Omental fat pad (tissue), 4 donors: ENCODE data around the gene LIMA1. TPM values are rescaled to one million over a fixed set of nuclear protein-coding genes. Genes with fewer than 3 reads are reported as not detected.
"Not testable (repeated sequence)": the region's sequence is repeated elsewhere in the genome, so short reads cannot be mapped to it uniquely, and the experiment has no call there.

Experiments used
- ATAC-seq: fragments of 150-250 bp; one replicate; pipeline ENCODE4 v1.9.1; 2016; ENCODE audit warnings: mild to moderate bottlenecking, moderate library complexity; ENCODE audit not compliant: low FRiP score
- DNase-seq: peaks from one replicate; pipeline ENCODE4 v3.0.0-alpha.2; 2019; ENCODE audit warnings: low spot score
- CTCF ChIP-seq, 3 donors: fragments of 450-650 bp; IDR thresholded peaks; one replicate each; pipeline ENCODE4 v1.5.1; 2016 to 2017; ENCODE audit warnings: antibody characterized with exemption in 3 of 3, mild to moderate bottlenecking in 3 of 3, moderate library complexity in 2 of 3
- total RNA-seq, 4 donors: library from RNA; depleted of rRNA; stranded (reverse); fragments of >200 nt; gene quantifications; one replicate each; pipeline ENCODE4 v1.1.0, GENCODE V29; 2016

The LIMA1 gene
- total RNA-seq, 4 donors from 2014 or later = 129 to 319 (median 176) TPM

- ATAC-seq (no peak), DNase-seq (no peak)
- no peak for TF ChIP-seq CTCF (IDR thresholded peaks at IDR 0.05)
Measured at GRCh38 chr12:50279501-50279900, 3.8 kb downstream of the LIMA1 start.

- ATAC-seq (peak; percentile 23), DNase-seq (no peak)
- TF ChIP-seq CTCF (IDR thresholded peaks at IDR 0.05) = no peak
Measured at GRCh38 chr12:50276912-50277671, 6.2 kb downstream of the LIMA1 start.

GRCh38 chr12:50276068-50276467 lies 7.3 kb downstream of the LIMA1 start:
- no peak for TF ChIP-seq CTCF (IDR thresholded peaks at IDR 0.05)
- DNase-seq (no peak), ATAC-seq (no peak)

DNA sequence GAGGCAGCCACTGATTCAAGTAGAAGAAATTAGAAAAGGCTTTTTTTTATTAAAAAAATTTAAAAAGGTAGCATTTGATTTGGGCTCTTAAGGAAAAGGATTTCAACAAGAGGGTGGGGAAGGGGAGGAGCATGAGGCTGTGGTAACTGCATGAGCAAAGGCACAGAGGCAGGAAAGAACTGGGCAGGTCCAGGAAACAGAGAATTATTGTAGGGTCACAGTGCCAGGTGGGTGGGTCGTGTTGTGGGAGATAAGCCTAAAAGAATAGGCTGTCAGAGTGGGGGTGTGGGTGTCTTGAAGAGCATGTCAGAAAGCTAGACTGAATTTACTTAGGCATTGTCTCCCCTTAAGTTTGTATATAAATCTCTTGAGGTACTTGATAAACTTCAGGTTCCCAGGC lies 7.8 kb downstream of the LIMA1 start:
- no peak for DNase-seq
- peak; percentile 32 for ATAC-seq
- TF ChIP-seq CTCF (IDR thresholded peaks at IDR 0.05) = no peak

DNA sequence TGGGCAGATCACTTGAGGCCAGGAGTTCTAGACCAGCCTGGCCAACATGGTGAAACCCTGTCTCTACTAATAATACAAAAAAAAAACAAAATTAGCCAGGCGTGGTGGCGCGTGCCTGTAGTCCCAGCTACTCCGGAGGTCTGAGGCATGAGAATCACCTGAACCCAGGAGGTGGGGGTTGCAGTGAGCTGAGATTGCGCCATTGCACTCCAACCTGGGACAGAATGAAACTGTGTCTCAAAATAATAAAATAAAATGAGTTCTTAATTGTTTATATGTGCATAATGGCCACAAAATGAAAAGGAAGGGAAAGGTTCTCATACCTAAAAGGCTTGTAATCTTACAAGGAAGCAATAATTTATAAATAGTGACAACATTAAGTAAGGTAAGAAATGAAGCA lies 8.2 kb downstream of the LIMA1 start:
- DNase-seq, ATAC-seq: not testable (repeated sequence)

GRCh38 chr12:50271724-50272247 lies 11.5 kb downstream of the LIMA1 start:
- peak; percentile 77 for ATAC-seq
- DNase-seq = no peak
- no peak for TF ChIP-seq CTCF (IDR thresholded peaks at IDR 0.05)

DNA sequence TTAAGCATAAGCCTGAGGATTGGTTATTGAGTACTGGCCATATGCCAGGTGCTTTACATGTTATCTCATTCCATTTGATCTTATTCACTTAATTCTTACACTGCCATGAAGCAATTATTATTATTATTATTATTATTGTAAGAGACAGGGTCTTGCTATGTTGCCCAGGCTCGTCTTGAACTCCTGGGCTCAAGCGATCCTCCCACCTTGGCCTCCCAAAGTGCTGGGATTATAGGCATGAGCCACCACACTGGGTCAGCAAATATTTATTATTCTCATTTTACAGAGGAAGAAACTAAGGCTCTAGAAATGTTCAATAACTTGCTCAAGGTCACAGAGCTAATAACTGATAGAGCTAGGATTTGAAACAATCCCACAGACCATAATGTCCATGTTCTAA lies 14.8 kb downstream of the LIMA1 start:
- ATAC-seq (no peak), DNase-seq (no peak)
- TF ChIP-seq CTCF (IDR thresholded peaks at IDR 0.05) = no peak
